Measurements from ENCODE around the gene ISCU. TPM values are rescaled to one million over a fixed set of nuclear protein-coding genes. Genes with fewer than 3 reads are reported as not detected.
"Not testable (repeated sequence)": the region's sequence is repeated elsewhere in the genome, so short reads cannot be mapped to it uniquely, and the experiment has no call there.

ISCU gene
- total RNA-seq, 4 donors from 2014 or later, result 105 to 148 (median 134) TPM

GRCh38 chr12:108589840-108590229, 27.4 kb downstream of the ISCU start:
- H3K4me1 ChIP-seq, result peaks cover 13% of the 10 kb centered on the region
- H3K9me3 ChIP-seq, result no peaks in the 10 kb centered on the region
- no peak for DNase-seq (ENCODE audit: low spot score in 2 of 2)
- no peak for TF ChIP-seq POLR2A (IDR thresholded peaks at IDR 0.05)
- TF ChIP-seq POLR2AphosphoS5 (IDR thresholded peaks at IDR 0.05), result no peak
- TF ChIP-seq, protein P1, sequence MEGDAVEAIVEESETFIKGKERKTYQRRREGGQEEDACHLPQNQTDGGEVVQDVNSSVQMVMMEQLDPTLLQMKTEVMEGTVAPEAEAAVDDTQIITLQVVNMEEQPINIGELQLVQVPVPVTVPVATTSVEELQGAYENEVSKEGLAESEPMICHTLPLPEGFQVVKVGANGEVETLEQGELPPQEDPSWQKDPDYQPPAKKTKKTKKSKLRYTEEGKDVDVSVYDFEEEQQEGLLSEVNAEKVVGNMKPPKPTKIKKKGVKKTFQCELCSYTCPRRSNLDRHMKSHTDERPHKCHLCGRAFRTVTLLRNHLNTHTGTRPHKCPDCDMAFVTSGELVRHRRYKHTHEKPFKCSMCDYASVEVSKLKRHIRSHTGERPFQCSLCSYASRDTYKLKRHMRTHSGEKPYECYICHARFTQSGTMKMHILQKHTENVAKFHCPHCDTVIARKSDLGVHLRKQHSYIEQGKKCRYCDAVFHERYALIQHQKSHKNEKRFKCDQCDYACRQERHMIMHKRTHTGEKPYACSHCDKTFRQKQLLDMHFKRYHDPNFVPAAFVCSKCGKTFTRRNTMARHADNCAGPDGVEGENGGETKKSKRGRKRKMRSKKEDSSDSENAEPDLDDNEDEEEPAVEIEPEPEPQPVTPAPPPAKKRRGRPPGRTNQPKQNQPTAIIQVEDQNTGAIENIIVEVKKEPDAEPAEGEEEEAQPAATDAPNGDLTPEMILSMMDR (IDR thresholded peaks at IDR 0.05), result no peak
- TF ChIP-seq EP300 (IDR thresholded peaks at IDR 0.05), result no peak
- no peak overlapping the region for H3K27ac ChIP-seq
- 69% methylated on average over 3 of the region's 7 CpGs for WGBS
- no peaks in the 10 kb centered on the region for H3K27me3 ChIP-seq
- H3K4me3 ChIP-seq, result no peak overlapping the region
- H3K36me3 ChIP-seq, result no peaks in the 10 kb centered on the region

GRCh38 chr12:108590463-108590862, 28.1 kb downstream of the ISCU start:
- H3K27ac ChIP-seq; H3K9me3 ChIP-seq; DNase-seq (ENCODE audit: low spot score in 2 of 2); H3K4me3 ChIP-seq; H3K27me3 ChIP-seq; H3K36me3 ChIP-seq: not testable (repeated sequence)
- peaks cover 13% of the 10 kb centered on the region for H3K4me1 ChIP-seq
- WGBS, result 89% methylated on average over 9 of the region's 9 CpGs

DNA sequence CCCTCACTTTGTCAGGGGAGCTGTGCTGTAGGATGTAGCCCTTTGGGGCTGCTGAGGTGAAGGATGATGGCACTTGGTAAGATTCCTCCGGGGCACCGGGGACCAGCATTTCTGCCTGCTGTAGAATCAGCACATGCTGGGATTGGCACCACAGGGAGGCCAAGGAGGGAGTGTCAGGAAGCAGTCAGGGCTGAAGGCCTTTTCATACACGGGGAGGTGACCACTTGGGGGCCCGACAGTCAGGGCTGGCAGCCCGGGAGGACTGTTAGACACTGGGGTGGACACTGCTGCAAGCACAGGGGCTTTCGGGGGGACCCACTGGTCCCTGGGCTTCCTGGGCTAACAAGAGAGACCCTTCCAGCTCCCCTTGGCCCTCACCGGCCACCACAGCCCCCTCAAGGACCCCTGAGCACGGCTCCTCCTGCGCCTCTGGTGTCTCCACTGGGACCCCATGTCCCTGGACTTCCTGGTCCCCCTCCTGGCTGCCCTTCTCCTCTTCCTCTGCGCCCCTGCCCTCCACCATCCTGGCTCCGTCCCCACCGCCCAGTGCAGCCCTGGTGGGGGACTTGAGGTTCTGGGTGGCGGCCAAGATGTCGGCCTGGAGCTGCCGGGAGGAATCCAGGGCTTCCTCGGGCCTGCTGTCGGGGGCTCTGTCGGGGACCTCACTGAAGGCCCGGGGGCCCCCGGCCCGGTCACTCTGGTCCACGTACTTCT, 29.0 kb downstream of the ISCU start:
- DNase-seq (ENCODE audit: low spot score in 2 of 2), result no peak
- no peaks in the 10 kb centered on the region for H3K9me3 ChIP-seq
- H3K36me3 ChIP-seq, result no peaks in the 10 kb centered on the region
- 96% methylated on average over 10 of the region's 22 CpGs for WGBS
- H3K4me3 ChIP-seq, result no peak overlapping the region
- H3K4me1 ChIP-seq, result peaks cover 14% of the 10 kb centered on the region
- no peak overlapping the region for H3K27ac ChIP-seq
- TF ChIP-seq EP300 (IDR thresholded peaks at IDR 0.05) (no peak), POLR2A (IDR thresholded peaks at IDR 0.05) (no peak), POLR2AphosphoS5 (IDR thresholded peaks at IDR 0.05) (no peak)
- TF ChIP-seq, protein P1 (IDR thresholded peaks at IDR 0.05), result no peak
- H3K27me3 ChIP-seq, result no peaks in the 10 kb centered on the region

DNA sequence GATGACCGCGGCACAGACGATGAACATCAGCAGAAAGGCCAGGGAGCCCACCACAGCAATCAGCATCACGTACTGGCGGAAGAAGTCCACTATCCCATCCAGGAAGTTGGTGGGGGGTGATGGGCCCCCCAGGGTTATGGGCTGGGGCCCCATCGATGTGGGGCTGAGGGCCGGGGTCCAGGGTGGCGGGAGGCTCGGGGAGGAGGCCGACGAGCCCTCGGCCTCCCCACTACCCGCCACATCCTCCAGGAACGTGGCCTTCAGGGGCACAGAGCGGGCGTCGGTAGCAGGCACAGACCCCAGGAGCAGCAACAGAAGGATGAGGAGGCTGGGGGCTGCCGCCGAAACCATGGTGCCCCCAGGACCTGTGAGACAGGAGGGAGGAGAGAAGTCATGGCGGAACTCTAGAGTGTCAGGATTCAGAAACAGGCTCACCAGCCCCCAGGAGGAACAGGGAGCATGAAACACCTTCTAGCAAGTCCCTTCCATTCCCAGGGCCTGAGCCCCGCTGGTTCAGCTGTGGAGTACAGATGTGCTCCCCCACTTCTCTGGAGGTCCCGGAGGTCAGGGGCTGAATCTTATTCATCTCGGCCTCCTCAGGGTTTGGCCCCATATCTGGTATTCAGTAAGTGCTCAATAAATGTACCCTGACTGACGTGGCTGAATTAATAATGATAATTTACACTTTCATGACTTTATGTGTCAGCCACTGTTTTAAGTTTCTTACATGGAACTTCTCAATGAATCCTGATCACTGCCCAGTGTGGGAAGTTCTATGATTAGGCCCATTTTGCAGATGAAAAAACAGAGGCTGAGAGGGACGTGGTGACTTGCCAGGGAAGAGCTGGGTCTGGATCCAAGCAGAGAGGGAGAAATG, 29.9 kb downstream of the ISCU start:
- 92% methylated on average over 25 of the region's 25 CpGs for WGBS
- H3K27ac ChIP-seq, result no peak overlapping the region
- no peaks in the 10 kb centered on the region for H3K27me3 ChIP-seq
- no peaks in the 10 kb centered on the region for H3K36me3 ChIP-seq
- no peak overlapping the region for H3K4me3 ChIP-seq
- H3K9me3 ChIP-seq, result no peaks in the 10 kb centered on the region
- H3K4me1 ChIP-seq, result peaks cover 16% of the 10 kb centered on the region
- no peak for DNase-seq (ENCODE audit: low spot score in 2 of 2)
- TF ChIP-seq EP300 (IDR thresholded peaks at IDR 0.05) (no peak), POLR2AphosphoS5 (IDR thresholded peaks at IDR 0.05) (no peak), POLR2A (IDR thresholded peaks at IDR 0.05) (no peak)
- TF ChIP-seq, protein P1 (IDR thresholded peaks at IDR 0.05), result no peak

- DNase-seq (ENCODE audit: low spot score in 2 of 2), result no peak
- TF ChIP-seq, protein P1 (IDR thresholded peaks at IDR 0.05), result no peak
- TF ChIP-seq POLR2A (IDR thresholded peaks at IDR 0.05), result no peak
- TF ChIP-seq POLR2AphosphoS5 (IDR thresholded peaks at IDR 0.05), result no peak
- no peak for TF ChIP-seq EP300 (IDR thresholded peaks at IDR 0.05)
- H3K4me1 ChIP-seq, result peaks cover 11% of the 10 kb centered on the region
- H3K4me3 ChIP-seq, result no peak overlapping the region
- H3K36me3 ChIP-seq, result no peaks in the 10 kb centered on the region
- no peaks in the 10 kb centered on the region for H3K9me3 ChIP-seq
- 93% methylated on average over 10 of the region's 10 CpGs for WGBS
- H3K27me3 ChIP-seq, result no peaks in the 10 kb centered on the region
- no peak overlapping the region for H3K27ac ChIP-seq
These were observed 32.0 kb downstream of the ISCU start for GRCh38 chr12:108594323-108594903.
